Measurements from ENCODE around the gene DNAJB13.

GRCh38 chr11:73940801-73941570 lies 9.8 kb upstream of the DNAJB13 start:
- TF ChIP-seq CTCF (IDR thresholded peaks at IDR 0.05): no peak
- TF ChIP-seq E2F5 (CRISPR knock-in tag; IDR thresholded peaks at IDR 0.05): no peak

Data from WTC11 (cell line).